HG02642 (cell line): ENCODE data around the gene GNRHR.
A peak's percentile ranks its signal among the peaks of the same experiment; 100 is the strongest.
"Not testable (repeated sequence)": the region's sequence is repeated elsewhere in the genome, so short reads cannot be mapped to it uniquely, and the experiment has no call there.

Experiments
- ATAC-seq: cut with Tn5 transposase; IDR thresholded peaks from one replicate; pipeline ENCODE4 v1.9.1; 2021; ENCODE audit warnings: mild to moderate bottlenecking; ENCODE audit not compliant: unreplicated experiment, poor library complexity

Gene GNRHR

GRCh38 chr4:67730511-67730910 lies 23.7 kb downstream of the GNRHR start:
- not testable (repeated sequence) for ATAC-seq

GRCh38 chr4:67727124-67727850 lies 26.9 kb downstream of the GNRHR start:
- ATAC-seq = no peak

DNA sequence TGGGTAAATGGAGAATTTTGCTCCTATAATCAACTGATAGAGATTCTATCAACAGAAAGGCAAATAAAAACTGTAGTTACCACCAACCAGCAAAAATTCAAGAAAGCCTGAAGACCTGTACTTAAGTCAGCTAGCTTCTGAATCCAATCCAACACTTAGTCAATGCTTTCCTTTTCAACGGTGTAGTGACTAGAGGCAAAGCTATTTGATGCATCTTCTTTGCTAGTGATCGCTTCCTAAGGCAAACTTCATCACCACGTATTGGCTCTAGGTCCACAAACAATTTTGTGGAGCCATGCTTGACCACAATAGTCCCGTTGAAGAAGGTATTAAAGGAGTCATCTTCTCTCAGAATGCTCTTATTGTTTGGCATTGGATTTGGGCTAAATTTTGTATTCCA lies 28.2 kb downstream of the GNRHR start:
- no peak for ATAC-seq

DNA sequence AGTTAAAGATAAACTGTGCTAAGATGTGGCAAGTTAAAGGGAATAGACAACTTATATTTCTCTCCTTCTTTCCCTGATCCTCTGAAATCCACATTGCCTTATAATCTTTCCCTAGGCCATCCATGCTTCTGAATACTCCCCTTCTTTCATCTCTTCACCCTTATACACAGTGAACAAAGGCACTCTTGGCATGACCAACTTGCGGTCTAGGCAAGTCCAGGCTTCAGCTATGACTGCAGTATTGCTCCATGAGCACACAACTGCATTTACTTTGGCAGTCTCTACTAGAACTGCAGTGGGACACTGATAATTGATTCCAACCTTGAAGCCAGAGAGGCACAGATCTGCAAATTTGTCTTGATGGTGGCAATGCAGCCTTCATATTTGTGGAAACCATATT lies 29.1 kb downstream of the GNRHR start:
- no peak for ATAC-seq

DNA sequence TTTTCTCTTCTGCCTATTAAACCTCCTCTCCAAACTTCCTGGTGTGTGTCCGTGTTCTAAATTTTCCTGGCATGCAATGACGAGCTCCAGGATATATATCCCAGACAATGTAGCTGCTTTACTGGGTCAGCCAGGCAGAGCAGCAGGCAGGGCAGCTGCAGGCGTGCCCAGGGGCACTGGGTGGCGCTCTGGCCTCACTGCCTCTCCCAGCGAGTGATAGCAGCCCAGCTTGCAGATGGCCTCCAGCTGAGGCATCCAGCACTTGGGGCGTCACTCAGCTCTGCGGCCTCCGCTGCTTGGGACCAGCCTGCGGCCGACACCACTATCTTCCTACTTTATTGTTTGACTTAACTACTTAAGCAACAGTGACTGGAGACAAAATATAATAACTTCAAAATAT lies 30.2 kb downstream of the GNRHR start:
- no peak for ATAC-seq

DNA sequence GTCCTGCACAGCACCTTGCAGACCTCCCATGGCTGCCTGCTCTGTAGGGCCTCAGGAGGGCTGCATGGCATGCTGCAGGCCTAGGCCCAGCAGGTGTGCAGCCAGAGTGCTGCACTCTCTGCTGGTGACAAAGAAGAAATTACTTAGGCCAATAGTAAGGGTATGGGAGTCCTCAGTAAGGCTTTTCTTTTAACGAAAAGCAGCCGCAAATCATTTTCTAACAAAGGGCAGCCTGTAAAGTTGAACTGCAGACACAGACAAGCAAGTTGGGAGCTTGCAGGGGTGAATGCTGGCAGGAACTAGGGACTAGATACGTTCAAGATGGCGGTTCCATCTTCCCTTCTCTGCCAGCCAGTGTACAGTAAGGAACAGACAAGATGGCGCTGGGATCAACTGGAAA lies 30.8 kb downstream of the GNRHR start:
- ATAC-seq = no peak

- ATAC-seq = no peak
Observed at GRCh38 chr4:67721770-67722597, 32.2 kb downstream of the GNRHR start.

GRCh38 chr4:67721315-67721769 lies 32.8 kb downstream of the GNRHR start:
- ATAC-seq = no peak

- no peak for ATAC-seq
Observed at GRCh38 chr4:67719953-67720617, 34.1 kb downstream of the GNRHR start.

- no peak for ATAC-seq
Observed at GRCh38 chr4:67718848-67719247, 35.3 kb downstream of the GNRHR start.

DNA sequence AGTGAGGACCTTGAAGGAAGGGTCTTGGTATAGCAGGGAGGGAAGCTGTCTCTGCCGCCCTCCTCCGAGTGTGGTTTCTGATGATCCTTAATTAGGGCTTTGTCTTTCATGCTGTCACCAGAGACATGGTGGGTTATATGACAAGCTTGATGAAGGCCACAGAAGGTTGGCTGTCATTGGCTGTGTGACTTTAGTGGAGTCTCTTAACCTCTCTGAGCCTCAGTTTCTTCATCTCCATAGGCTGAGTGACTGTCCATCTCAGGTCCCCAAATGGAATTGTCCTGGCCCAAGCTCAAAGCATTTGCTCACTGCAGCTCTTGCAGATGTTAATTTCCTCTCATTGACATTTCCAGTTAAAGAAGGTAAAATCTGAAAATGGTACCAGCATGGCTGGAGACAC lies 36.6 kb downstream of the GNRHR start:
- ATAC-seq = no peak

DNA sequence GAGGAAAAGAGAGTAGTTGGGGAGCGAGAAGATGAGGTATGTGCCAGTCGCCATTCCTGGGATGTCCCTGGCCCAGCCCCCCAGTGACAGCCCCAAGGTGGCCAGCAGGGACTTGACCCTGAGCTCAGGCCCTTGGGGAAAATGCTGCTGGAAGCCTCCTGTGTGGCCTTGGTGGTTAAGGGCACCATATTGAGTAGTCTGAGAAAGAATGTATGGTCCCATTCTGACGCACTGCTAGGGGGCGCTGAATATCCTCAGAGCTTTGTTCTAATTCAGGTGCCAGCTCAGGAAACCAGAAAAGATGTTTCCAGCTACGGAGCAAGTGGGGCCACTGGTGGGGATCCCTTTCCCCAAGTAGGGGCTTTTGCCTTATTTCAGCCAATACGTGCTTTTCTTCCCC lies 39.2 kb downstream of the GNRHR start:
- ATAC-seq = no peak

DNA sequence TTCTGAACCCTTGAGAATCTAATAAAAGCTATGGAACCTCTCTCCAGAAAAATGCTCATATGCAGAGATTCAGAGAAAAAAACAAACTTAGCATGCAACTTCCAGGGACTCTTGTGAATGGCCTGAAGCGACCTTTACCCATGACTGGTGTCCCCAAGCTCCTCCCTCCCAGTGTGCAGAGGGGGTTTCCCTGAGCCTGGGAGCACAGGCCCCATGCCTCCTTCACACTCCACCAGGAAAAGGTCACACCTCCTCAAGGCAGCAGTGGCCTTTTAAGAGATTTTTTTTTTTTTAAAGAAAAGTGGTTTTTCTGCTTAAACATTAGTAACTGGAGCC lies 40.0 kb downstream of the GNRHR start:
- peak; percentile 78 for ATAC-seq

DNA sequence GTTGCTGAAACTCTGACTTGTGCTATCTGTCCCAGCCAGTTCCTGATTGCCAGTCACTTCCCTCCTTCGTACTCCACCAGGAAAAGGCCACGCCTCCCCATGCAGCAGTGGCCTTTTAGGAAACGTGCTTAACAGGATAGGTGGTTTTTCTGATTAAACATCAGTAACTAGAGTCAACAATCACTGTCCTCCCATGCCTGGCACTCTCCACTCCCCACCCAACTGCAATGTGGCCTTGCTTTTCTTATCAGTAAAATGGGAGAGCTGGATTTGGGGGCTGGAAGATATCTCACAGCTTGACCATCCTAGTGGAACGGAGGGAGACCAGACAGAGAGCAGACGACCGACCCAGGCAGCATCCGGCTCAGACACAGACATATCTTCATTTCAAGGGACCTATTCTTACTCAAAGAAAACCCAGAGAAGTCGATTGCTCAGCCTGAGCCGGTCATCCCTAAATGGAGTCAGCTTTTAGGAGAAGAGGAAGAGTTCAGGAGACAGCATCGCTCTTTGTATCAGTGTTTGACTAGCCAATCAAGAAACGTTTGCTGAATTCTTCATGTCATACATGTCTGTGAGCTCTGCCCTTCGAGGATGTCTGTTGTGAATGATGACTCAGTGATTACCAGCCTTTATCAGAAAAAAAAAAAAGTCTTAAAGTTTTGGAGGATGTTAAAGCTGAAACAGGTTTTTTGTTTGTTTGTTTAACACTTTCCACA lies 40.5 kb downstream of the GNRHR start:
- no peak for ATAC-seq

- no peak for ATAC-seq
Observed at GRCh38 chr4:67712650-67713528, 41.3 kb downstream of the GNRHR start.

GRCh38 chr4:67712000-67712625 lies 42.1 kb downstream of the GNRHR start:
- no peak for ATAC-seq

DNA sequence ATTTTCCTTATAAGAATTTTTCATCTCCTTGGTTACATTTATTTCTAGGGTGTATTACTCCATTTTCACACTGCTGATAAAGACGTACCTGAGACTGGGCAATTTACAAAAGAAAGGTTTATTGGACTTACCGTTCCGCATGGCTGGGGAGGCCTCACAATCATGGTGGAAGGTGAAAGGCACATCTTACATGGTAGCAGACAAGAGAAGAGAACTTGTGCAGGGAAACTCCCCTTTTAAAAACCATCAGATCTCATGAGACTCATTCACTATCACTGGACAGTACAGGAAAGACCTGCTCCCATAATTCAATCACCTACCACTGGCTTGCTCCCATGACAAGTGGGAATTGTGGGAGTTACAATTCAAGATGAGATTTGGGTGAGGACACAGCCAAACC lies 47.5 kb downstream of the GNRHR start:
- not testable (repeated sequence) for ATAC-seq

DNA sequence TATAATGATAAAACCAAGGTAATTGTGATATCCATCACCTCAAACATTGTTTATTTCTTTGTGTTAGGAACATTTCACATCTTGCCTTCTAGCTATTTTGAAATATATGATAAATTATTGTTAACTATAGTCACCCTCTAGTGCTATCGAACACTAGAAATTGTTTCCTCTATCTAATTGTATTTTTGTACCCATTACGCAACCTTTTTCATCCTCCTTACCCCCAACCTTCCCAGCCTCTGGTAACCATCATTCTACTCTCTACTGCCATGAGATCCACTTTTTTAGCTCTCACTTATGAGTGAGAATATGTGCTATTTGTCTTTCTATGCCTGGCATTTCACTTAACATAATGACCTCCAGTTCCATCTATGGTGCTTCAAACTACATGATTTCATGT lies 49.3 kb downstream of the GNRHR start:
- no peak for ATAC-seq

DNA sequence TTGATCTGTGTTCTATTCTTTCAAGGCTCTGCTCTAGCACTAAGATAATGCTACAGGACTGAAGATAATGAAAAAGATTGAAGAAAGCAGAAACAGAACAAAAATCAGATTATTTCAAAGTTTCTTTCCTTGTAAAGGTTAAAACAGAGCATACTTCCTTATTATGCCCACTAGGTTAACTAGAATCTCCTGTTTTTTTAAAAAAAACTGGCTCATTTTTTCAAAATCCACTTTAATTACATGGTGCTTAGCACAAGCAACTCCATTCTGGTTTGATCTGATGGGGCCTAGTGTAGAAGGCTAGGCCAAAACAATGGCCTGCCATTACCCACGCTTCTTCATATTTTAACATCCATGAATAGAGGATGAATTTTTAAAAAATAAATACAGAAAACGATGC lies 52.0 kb downstream of the GNRHR start:
- no peak for ATAC-seq
